Mesenchymal stem cell (in vitro differentiated cells and primary cell): ENCODE measurements around the gene C8G.
A peak's percentile ranks its signal among the peaks of the same experiment; 100 is the strongest.

Source experiments
- DNase-seq: peaks from one replicate; pipeline ENCODE4 v3.0.0-alpha.2; 2013
- H2AFZ ChIP-seq: one replicate; pipeline ENCODE4 v1.6.1; 2013; ENCODE audit warnings: low read depth, mild to moderate bottlenecking, control low read depth, inconsistent platforms, low read length, moderate library complexity
- H2AK5ac ChIP-seq: 2 replicates; pipeline ENCODE4 v1.6.1; 2013; ENCODE audit warnings: low read length, moderate library complexity, mild to moderate bottlenecking, inconsistent platforms; ENCODE audit not compliant: severe bottlenecking
- H2BK120ac ChIP-seq: one replicate; pipeline ENCODE4 v1.6.1; 2013; ENCODE audit warnings: low read depth, mild to moderate bottlenecking, inconsistent platforms, low read length, moderate library complexity
- H2BK12ac ChIP-seq, 2 experiments: one replicate each; pipeline ENCODE4 v1.6.1; 2013; ENCODE audit warnings: inconsistent platforms in 2 of 2, low read length in 2 of 2, mild to moderate bottlenecking in 2 of 2, moderate library complexity in 2 of 2, control low read depth in 1 of 2
- H2BK15ac ChIP-seq: one replicate; pipeline ENCODE4 v1.6.1; 2013; ENCODE audit warnings: mild to moderate bottlenecking, low read depth, inconsistent platforms; ENCODE audit not compliant: poor library complexity, severe bottlenecking
- H2BK5ac ChIP-seq: 2 replicates; pipeline ENCODE4 v1.6.1; 2013; ENCODE audit warnings: low read depth, mild to moderate bottlenecking, low read length, control low read depth, inconsistent platforms; ENCODE audit not compliant: poor library complexity, severe bottlenecking
- H3K14ac ChIP-seq, 2 experiments: one replicate each; pipeline ENCODE4 v1.6.1; 2013; ENCODE audit warnings: inconsistent platforms in 2 of 2, low read length in 2 of 2, control low read depth in 1 of 2, mild to moderate bottlenecking in 1 of 2, moderate library complexity in 1 of 2
- H3K18ac ChIP-seq, 2 experiments: one replicate each; pipeline ENCODE4 v1.6.1; 2013; ENCODE audit warnings: inconsistent platforms in 2 of 2, low read length in 2 of 2, control low read depth in 1 of 2, low read depth in 1 of 2, mild to moderate bottlenecking in 1 of 2
- H3K23ac ChIP-seq, 2 experiments: one replicate each; pipeline ENCODE4 v1.6.1; 2013; ENCODE audit warnings: inconsistent platforms in 2 of 2, low read length in 2 of 2, mild to moderate bottlenecking in 2 of 2, moderate library complexity in 2 of 2, control low read depth in 1 of 2
- H3K27ac ChIP-seq: 2 replicates; pipeline ENCODE4 v1.5.1; 2013; ENCODE audit warnings: mild to moderate bottlenecking, moderate library complexity, low read length, control low read depth, inconsistent platforms; ENCODE audit not compliant: poor library complexity, severe bottlenecking
- H3K27me3 ChIP-seq, 2 experiments: 2 replicates each; pipeline versions ENCODE4 v1.6.1 to v1.7.0; 2013; ENCODE audit warnings: low read length in 2 of 2, mild to moderate bottlenecking in 2 of 2, moderate library complexity in 2 of 2, control low read depth in 1 of 2, inconsistent platforms in 1 of 2; ENCODE audit not compliant: control insufficient read depth in 1 of 2, insufficient read depth in 1 of 2
- H3K36me3 ChIP-seq, 2 experiments: 2 replicates each; pipeline versions ENCODE4 v1.6.1 to v1.7.0; 2013; ENCODE audit warnings: low read length in 2 of 2, control low read depth in 1 of 2, inconsistent platforms in 1 of 2, low read depth in 1 of 2, mild to moderate bottlenecking in 1 of 2; ENCODE audit not compliant: insufficient read depth in 2 of 2, control insufficient read depth in 1 of 2
- H3K4ac ChIP-seq, 2 experiments: one replicate each; pipeline ENCODE4 v1.6.1; 2013; ENCODE audit warnings: inconsistent platforms in 2 of 2, low read length in 2 of 2, mild to moderate bottlenecking in 2 of 2, moderate library complexity in 2 of 2, control low read depth in 1 of 2, low read depth in 1 of 2
- H3K4me1 ChIP-seq: 2 replicates; pipeline ENCODE4 v1.6.1; 2013; ENCODE audit warnings: low read depth, low read length, control low read depth; ENCODE audit not compliant: control insufficient read depth, insufficient read depth
- H3K4me2 ChIP-seq: 2 replicates; pipeline ENCODE4 v1.6.1; 2013; ENCODE audit warnings: low read length, mild to moderate bottlenecking, inconsistent platforms; ENCODE audit not compliant: poor library complexity, severe bottlenecking
- H3K4me3 ChIP-seq, 2 experiments: 2 replicates each; pipeline versions ENCODE4 v1.5.1 to v1.7.0; 2013; ENCODE audit warnings: low read length in 2 of 2, mild to moderate bottlenecking in 2 of 2, control low read depth in 1 of 2, low read depth in 1 of 2; ENCODE audit not compliant: insufficient read depth in 1 of 2
- H3K79me1 ChIP-seq: replicated peaks from 2 replicates; pipeline ENCODE4 v1.6.1; 2013; ENCODE audit warnings: mild to moderate bottlenecking, control low read depth, low read length, inconsistent platforms; ENCODE audit not compliant: poor library complexity, severe bottlenecking
- H3K9ac ChIP-seq: 2 replicates; pipeline ENCODE4 v1.7.0; 2013; ENCODE audit warnings: mild to moderate bottlenecking, low read length, moderate library complexity
- H3K9me3 ChIP-seq: 2 replicates; pipeline ENCODE4 v1.7.0; 2013; ENCODE audit warnings: mild to moderate bottlenecking, low read length; ENCODE audit not compliant: control insufficient read depth
- H4K8ac ChIP-seq: one replicate; pipeline ENCODE4 v1.6.1; 2013; ENCODE audit warnings: inconsistent platforms, mild to moderate bottlenecking, low read length, moderate library complexity
- H4K91ac ChIP-seq: one replicate; pipeline ENCODE4 v1.6.1; 2013; ENCODE audit warnings: mild to moderate bottlenecking, low read length, inconsistent platforms
- WGBS: methylation state at CpG from one replicate; pipeline ENCODE4 v1.1.7; 2013; ENCODE audit warnings: mixed read lengths; 5-methylcytosine and 5-hydroxymethylcytosine counted together

C8G gene

GRCh38 chr9:136957461-136957860 is 12.4 kb downstream of the C8G start:
- Histone ChIP-seq H4K8ac (no peak overlapping the region), H3K27me3 (peaks cover 0 to 16% of the 10 kb centered on the region in 2 experiments), H2BK5ac (no peak overlapping the region), H3K4me2 (no peak overlapping the region), H3K4ac (no peak overlapping the region), H3K36me3 (no peaks in the 10 kb centered on the region), H2AK5ac (no peak overlapping the region), H2BK15ac (no peak overlapping the region), H3K14ac (no peak overlapping the region), H3K18ac (no peak overlapping the region), H3K4me1 (peaks cover 20% of the 10 kb centered on the region), H3K79me1 (no peaks in the 10 kb centered on the region), H2BK12ac (no peak overlapping the region), H3K23ac (no peak overlapping the region), H3K4me3 (no peak overlapping the region), H2BK120ac (no peak overlapping the region), H2AFZ (no peak overlapping the region), H3K27ac (no peak overlapping the region), H3K9me3 (peaks cover 3% of the 10 kb centered on the region), H3K9ac (no peak overlapping the region), H4K91ac (no peak overlapping the region)
- DNase-seq = no peak
- WGBS = 96% methylated on average over 1 of the region's 1 CpG

DNA sequence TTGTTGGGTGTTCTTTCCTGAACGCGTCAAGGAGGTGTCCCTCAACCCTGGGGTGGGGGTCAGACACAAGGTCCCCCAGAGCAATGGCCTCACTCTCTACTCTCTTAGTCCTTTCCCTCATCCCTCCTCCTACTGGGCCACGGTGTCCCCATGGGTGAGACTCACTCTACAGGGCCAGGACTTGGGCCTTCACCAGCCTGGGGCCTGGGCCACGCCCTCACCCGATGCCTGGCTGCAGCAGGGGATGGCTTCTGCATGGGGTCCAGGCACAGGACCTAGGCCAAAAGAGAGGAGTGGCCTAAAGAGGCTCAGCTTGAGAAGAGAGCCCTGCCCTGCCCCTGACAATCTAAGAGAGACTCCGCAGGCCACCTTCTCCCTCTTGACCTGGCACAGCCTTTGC is 12.9 kb downstream of the C8G start:
- Histone ChIP-seq H2BK5ac (no peak overlapping the region), H3K4me2 (no peak overlapping the region), H3K9ac (no peak overlapping the region), H3K4me3 (no peak overlapping the region), H2AK5ac (no peak overlapping the region), H4K91ac (no peak overlapping the region), H3K18ac (no peak overlapping the region), H3K27ac (no peak overlapping the region), H3K79me1 (no peaks in the 10 kb centered on the region), H3K9me3 (peaks cover 3% of the 10 kb centered on the region), H3K14ac (no peak overlapping the region), H2AFZ (no peak overlapping the region), H2BK15ac (no peak overlapping the region), H2BK120ac (no peak overlapping the region), H3K4me1 (peaks cover 22% of the 10 kb centered on the region), H3K36me3 (no peaks in the 10 kb centered on the region), H3K4ac (no peak overlapping the region), H3K23ac (no peak overlapping the region), H2BK12ac (no peak overlapping the region), H3K27me3 (peaks cover 0 to 19% of the 10 kb centered on the region in 2 experiments), H4K8ac (no peak overlapping the region)
- WGBS = 76% methylated on average over 4 of the region's 6 CpGs
- DNase-seq = no peak

GRCh38 chr9:136958473-136958872 is 13.4 kb downstream of the C8G start:
- no peaks in the 10 kb centered on the region for H3K79me1 ChIP-seq
- H2AFZ ChIP-seq = no peak overlapping the region

GRCh38 chr9:136958898-136959850 is 14.1 kb downstream of the C8G start:
- Histone ChIP-seq H3K14ac (no peak overlapping the region), H4K91ac (peak overlapping the region; percentile 21), H3K79me1 (no peaks in the 10 kb centered on the region), H3K9me3 (peaks cover 3% of the 10 kb centered on the region), H3K27ac (no peak overlapping the region), H3K23ac (no peak overlapping the region), H3K9ac (no peak overlapping the region), H3K4me1 (peaks cover 20% of the 10 kb centered on the region), H2BK12ac (no peak overlapping the region), H3K36me3 (no peaks in the 10 kb centered on the region), H3K27me3 (peaks cover 0 to 17% of the 10 kb centered on the region in 2 experiments), H2BK15ac (no peak overlapping the region), H3K4me3 (no peak overlapping the region), H3K4me2 (no peak overlapping the region), H2AFZ (no peak overlapping the region), H2BK5ac (no peak overlapping the region), H3K4ac (no peak overlapping the region), H2AK5ac (no peak overlapping the region), H3K18ac (no peak overlapping the region), H4K8ac (no peak overlapping the region), H2BK120ac (no peak overlapping the region)
- WGBS = 87% methylated on average over 28 of the region's 28 CpGs
- no peak for DNase-seq

More at GRCh38 chr9:136958473-136958872, 13.4 kb downstream of the C8G start:
- H3K9ac ChIP-seq = no peak overlapping the region
- no peak overlapping the region for H2BK12ac ChIP-seq
- H2BK5ac ChIP-seq = no peak overlapping the region
- H3K4me2 ChIP-seq = no peak overlapping the region
- peaks cover 3% of the 10 kb centered on the region for H3K9me3 ChIP-seq
- H3K23ac ChIP-seq = no peak overlapping the region
- peaks cover 22% of the 10 kb centered on the region for H3K4me1 ChIP-seq
- H3K14ac ChIP-seq = no peak overlapping the region
- no peak overlapping the region for H3K27ac ChIP-seq
- no peak for DNase-seq
- H2AK5ac ChIP-seq = no peak overlapping the region
- H3K4ac ChIP-seq = no peak overlapping the region
- H2BK120ac ChIP-seq = no peak overlapping the region
- no peak overlapping the region for H2BK15ac ChIP-seq
- H4K8ac ChIP-seq = no peak overlapping the region
- H3K36me3 ChIP-seq = no peaks in the 10 kb centered on the region
- peaks cover 0 to 23% of the 10 kb centered on the region in 2 experiments for H3K27me3 ChIP-seq
- H4K91ac ChIP-seq = peak overlapping the region; percentile 12
- H3K18ac ChIP-seq = no peak overlapping the region
- 92% methylated on average over 7 of the region's 7 CpGs for WGBS
- no peak overlapping the region for H3K4me3 ChIP-seq
